GM19099 (cell line): ENCODE data around the gene SLC7A5.

Experiments
- POLR2A ChIP-seq: IDR thresholded peaks from 3 replicates; pipeline ENCODE4 v1.6.1; 2011; ENCODE audit warnings: low read depth; ENCODE audit not compliant: insufficient read length; ENCODE audit errors: extremely low read depth

Gene SLC7A5

DNA sequence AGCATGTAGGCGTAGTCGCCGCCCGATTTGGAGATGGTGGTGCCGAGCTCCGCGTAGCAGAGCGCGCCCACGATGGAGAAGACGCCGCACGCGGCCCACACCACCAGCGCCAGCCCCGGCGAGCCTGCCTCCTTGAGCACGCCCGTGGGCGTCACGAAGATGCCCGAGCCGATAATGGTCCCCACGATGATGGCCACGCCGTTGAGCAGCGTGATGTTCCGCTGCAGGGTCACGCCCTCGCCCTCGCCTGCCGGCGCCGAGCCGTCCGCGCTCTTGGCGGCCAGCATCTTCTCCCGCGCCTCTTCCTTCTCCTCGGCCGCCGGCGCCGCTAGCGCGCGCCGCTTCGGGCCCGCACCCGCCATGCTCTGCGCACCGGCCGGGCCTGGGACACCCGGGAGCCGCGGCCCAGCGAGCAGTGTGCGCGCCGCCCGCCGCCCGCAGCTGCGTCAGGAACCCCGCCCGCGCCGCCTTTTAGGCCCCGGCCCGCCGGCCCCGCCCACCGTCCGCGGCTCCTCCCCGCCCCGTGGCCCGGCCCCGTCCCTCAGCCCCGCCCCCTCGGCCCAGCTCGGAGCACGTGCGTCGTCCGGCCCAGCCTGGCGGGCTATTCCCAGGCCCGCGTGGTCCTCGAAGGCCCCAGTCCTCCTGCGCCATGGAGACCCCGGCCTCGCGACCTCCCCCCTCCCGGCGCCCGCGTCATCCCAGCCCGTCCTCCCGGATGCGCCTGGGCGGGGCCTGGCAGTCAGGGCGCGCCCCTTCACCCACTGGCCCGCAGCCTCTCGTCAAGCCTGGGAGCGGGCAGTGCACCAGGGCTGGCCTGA, at the start of gene SLC7A5:
Gene SLC7A5 (minus strand): TSS at position 447 of the 818 bp plus-strand sequence. CDS start 85 bp downstream, at position 362.
- peak; percentile 96 for TF ChIP-seq POLR2A

DNA sequence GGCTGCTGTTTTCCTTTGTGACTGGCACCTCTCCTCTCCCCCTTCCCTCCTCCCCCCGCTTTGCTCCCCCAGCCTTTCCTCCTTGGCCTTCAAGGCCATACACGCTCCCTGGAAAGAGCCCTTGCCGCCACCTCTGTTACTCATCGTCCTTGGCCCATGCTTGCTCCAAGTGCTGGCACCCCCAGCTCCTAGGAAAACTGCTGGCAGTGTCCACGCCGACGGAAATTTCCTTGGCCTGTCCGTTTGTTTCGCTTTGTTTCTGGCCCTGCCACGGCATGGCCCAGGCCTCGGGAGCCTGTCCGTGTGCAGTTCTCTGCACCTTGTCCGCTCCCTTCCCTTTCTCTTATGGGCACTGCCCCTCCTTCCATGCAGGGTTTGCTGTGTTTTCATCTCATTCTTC, 49.0 kb upstream of the SLC7A5 start:
- TF ChIP-seq POLR2A = no peak

DNA sequence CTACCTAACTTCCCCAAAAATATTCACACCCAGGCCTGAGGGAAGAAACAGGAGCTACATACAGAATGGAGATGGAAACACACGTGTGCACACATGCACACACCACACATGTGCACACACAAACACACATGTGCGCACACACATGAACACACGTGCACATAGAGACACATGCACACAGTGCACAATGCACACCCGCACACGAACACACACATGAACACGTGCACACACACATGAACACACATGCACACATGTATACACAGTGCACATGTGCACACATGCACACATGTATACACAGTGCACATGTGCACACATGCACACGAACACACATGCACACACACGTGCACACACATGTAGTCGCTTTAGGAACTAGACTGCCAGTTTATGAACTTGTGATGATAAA, 48.2 kb upstream of the SLC7A5 start:
- no peak for TF ChIP-seq POLR2A

DNA sequence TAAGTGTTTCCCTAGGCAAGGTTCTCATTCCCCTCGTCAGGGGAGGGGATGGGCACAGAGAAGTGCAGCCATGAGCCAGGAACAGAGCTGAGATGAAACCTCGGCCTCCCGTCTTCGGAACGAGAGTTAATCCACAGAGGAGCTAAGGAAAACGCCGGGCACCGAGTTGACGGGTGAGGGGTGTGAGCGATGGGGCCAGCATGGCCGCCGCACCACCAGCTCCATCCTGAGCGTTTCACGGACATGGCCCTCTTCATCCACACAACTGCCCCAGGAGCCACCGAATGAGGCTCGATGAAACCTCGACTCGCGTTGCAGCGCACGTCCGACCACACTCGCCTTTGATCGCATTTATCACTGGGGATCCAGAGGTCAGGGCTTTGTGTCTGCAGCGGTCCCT, 45.5 kb upstream of the SLC7A5 start:
- no peak for TF ChIP-seq POLR2A

DNA sequence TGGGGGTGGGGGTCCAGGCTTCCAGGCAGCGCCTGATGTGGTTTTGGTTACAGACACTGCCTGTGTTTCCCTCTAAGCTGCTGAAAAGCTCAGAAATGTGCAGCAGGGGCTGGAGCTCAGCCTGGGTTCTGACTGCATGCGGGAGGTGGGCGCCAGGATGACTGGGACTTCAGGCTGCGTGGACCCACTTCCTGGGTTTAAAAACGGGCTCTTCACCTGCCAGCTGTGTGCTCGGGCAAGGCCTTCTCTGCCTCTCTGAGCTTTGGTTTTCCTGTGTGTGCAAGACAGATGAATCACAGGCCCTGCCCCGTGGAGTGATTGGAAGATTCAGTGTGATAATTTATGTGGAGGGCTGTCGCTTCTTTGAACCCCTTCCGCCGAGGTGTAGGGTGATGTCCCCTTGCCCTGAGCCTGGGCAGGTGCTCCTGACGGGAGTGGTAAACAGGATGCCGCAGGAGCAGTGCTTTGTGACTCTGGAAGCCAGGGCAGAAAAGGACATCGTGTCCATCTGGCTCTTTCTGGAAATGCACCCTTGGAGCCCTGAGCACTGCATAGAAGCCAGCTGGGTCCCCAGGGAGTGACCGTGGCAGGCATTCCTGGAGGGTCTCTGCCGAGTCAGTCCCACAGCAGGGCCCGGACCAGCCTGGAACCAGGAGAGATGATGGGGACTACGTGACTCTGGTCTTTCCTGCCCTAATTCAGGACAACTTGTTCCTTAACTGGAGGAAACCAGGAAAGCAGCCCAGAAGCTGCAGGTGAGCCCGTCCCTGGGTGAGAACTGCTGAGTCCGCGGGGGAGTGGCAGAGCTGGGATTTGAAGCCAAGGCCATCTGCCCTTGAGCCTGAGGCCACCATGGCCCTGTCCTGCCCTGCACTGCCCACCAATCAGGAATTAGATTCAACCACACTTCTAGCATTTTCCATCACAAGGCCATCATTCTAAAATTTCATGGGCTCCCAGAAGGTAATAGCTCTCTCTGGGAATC, 28.5 kb upstream of the SLC7A5 start:
- TF ChIP-seq POLR2A = no peak

DNA sequence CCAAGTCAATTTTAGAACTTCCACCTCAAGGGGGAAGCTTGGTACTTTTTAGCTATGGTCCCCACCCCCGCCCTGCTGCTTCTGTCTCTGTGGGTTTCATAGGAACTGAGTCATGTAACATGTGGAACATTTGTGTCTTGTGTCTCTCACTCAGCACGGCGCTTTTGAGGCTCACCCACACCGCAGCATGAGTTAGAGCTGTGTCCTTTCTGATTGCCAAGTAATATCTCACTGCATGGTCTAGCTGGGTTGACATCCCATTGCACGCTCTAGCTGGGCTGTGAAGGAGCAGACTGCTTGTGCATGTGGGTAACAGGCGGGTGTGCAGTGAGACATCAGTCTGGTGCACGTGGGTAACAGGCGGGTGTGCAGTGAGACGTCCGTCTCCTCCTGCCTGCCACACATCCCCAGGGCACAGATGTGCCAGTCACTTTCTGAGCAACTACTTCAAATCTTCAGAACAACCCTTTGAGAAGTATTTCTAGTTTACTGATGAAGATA, 26.4 kb upstream of the SLC7A5 start:
- no peak for TF ChIP-seq POLR2A

DNA sequence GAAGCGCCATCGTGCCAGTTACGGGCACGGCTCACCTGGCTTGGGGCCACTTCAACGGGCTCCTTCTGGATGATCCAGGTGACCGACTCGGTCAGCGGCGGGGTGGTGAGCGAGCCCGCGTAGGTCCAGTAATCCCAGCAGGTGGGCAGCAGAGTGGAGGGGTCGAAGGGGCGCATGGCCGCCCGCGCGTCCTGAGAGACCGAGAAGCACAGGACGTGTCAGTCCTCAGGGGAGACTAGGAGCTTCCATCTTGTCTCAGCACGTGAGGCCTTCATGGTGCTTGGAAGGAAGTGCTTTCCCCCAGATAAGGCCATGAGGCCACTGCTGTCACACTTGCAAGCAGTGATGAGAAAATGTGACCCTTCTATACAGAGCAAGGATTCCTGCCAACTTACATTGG, 22.5 kb upstream of the SLC7A5 start:
- no peak for TF ChIP-seq POLR2A

DNA sequence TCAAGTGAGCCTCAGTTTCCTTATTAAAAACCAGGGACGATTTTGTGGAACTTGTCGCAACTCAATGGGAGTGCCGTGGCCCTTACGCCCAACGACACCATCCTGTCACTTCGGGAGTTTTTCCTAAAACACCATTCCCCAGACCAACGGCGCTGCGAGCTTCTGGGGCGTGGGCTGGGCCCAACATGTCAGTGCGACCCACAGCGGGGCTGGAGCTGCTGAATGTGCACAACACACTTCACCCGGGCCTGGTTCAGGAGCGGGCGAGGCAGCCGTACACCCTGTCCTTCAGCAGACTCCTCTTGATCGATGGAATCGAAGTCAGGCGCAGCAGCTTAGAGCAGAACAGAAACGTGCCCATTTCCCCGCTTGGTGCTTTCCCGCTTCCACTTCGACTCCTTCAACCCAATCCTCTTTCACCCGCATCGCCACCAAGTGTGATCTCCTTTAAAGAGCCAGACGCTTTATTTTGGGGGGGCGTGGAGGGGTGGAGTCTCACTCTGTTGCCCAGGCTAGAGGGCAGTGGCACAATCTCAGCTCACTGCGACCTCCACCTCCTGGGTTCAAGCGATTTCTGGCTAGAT, 13.2 kb upstream of the SLC7A5 start:
- TF ChIP-seq POLR2A = no peak

DNA sequence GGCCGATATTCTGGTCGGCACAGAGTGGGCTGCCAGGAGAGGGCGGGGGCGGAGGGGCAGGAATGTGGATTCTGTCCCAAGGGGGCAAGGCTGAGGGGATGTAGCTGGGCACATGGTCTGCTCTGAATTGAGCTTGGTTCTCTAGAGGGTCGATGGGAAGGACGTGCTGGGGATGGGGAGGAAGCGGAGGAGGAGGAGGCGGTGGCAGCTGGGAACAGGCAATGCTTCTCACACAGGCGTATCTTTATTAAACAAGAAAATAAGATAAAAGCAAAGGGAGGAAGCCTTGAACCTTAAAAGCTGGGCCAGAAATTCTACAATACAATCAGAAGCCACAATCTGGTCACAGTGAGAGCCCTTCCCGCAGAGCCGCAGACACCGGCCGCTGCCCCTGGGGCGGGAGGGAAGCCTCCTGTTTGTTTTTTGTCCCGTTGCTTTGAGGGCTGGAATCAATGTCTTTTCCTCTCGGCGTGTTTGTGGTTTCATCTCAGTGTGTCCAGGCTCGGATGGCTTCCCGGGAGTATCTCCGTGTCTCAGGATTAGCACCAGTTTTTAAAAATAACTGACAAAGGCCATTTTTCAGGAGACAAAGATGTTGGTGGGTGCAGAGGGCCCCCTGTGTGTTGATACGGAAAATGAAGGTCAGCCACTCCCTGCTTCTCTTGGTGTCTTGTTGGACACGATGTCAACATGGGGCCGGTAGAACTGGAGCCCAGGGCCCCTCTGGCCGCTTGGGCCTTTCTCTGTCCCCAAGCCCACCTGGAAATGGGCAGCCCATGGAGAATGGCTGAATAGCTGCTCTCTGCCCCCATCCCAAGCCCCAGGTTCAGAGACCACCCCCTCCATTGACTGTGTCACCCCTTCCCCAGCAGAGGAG, 12.3 kb upstream of the SLC7A5 start:
- TF ChIP-seq POLR2A = no peak

DNA sequence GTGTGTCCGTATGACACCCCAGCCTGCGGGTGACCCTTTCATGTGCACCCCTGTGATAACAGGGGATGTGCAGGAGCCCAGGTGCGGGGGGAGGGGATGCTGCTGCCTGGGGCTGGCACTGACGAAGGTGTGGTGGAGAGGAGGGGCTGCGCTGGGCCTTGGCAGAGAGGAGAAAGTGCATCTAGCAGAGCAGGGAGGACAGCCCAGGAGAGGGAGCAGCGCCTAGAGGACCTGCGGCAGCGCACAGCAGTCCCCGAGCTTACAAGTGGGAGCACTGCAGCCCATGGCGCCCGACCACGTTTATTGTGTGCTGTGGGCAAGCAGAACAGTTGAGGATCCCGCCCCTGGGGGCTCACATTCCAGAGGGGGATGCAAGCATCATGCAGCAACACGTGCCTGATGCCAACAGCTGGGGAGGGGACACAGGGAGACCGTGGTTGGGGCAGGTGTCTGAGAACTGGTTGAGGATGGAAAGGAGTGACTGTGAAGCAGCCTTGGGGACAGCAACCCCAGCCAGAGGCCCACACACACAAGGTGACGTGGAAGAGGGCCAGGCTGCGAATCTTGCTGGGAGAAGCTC, 10.9 kb upstream of the SLC7A5 start:
- TF ChIP-seq POLR2A = no peak

DNA sequence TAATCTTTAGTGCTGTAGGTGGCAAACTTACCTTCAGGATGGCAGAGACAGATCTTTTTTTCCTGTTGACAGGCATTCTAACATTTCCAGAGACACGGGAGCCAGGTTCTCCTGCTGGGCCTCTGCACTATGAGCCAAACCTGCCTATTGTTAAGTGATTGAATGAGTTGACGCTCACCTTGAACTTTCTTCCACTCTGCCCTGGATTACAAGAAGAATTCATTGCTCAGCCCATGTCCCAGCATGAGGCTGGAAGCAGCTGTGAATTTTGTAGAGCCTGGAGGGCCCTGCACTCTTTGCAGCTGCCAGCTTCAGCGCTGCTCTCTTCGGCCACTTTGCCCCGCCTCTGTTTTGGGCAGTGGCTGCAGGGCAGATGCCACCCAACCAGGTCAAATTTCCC, 9.4 kb upstream of the SLC7A5 start:
- TF ChIP-seq POLR2A = no peak

DNA sequence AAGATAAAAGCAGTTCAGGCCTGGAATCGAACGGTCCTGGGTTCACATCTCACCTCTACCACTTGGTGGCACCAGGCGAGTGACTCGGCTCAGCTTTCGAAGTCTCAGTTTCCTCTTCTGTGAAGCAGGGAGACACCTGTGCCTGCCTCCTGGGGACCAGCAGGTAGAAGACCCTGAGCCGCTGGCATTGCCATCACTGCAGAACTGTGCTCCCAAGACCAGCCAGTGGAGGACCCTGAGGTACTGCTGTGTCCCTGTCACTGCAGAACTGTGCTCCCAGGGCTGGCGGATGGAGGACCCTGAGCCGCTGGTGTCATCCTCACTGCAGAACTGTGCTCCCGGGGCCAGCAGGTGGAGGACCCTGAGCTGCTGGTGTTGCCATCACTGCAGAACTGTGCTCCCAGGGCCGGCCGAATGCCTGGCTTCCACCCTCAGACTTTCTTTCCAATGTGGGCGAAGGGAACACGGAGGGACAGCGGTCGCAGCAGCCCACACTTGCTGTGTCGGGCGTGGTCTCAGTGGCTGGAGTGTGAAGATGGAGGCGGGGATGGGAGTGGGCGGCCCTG, 8.7 kb upstream of the SLC7A5 start:
- TF ChIP-seq POLR2A = no peak

DNA sequence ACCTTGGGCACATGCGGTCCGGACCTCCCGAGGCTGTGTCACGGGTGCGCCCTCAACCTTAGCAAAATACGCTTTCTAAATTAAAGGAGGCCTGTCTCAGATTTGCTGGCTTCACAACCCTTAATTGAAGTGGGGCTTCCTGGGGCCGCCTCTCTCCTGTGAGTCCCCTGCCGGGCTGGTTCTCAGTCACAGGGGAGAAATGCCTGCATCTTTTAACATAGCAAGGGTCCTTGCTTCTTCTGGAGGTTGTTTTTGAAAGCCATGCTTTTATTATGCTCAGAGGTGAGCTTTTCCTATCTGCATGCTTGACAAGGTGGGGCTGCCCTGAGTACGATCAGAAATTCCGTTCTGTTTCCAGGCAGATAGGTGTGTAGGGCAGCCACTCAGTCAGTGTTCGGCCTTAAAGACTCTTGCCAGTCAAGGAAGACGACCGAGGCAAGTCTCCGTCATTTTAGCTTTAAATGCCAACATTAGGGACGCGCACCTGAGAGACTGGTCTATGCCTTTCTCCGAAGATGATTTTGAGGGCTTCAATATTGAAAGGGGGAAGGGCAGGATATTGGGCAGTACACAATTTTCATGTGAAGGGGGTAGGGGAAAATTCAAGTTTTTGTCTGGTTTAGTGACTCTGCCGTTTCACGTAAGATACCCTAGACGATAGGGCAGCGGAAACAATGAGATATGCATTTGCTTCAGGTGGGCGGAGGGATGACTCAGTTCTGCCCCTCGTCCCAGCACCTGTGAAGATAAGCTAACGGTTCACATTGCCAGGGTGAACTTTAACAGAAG, 5.5 kb upstream of the SLC7A5 start:
- no peak for TF ChIP-seq POLR2A

DNA sequence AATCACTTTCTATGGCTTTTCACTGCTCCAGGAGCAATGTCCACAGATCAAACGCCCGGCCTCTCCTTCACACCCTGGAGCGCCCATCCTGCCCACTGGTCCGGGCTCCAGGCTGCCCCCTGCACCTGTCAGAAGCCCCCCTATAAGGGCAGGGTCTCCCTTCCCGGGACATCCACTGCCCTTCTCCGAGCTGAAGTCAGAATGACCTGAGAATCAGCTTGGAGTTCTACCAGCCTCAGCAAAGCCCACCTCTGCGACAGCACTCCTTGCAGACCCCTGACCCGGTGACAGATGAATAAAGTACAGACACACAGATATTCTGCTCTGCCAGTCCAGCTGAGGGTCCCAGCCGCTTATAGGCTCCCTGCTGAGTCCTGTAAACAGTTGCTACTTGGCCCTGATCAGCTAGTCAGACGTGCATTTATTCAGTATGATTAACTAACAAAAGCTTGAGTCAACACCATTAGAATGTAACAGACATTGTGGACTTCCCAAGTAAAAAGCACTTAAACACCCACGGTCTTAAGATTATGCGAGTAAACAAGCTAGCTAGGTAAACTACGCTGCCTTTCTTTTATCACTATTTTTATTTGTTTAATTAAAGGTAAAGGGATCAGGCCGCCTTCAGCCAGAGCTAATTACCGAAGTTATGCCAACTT, 4.8 kb downstream of the SLC7A5 start:
- no peak for TF ChIP-seq POLR2A
